GM23248 (cell line): Measurements from ENCODE around the gene KRT14.

Experiments used
- EZH2 ChIP-seq: fragments of 200-600 bp; sonication (generic); IDR thresholded peaks from 2 replicates; pipeline ENCODE4 v1.6.1; 2018; ENCODE audit warnings: antibody characterized with exemption, mild to moderate bottlenecking; ENCODE audit not compliant: insufficient read depth, poor library complexity, severe bottlenecking
- EZH2phosphoT487 ChIP-seq: fragments of 200-600 bp; sonication (generic); IDR thresholded peaks from 2 replicates; pipeline ENCODE4 v1.6.1; 2018; ENCODE audit warnings: antibody characterized with exemption, moderate library complexity, mild to moderate bottlenecking, low read depth; ENCODE audit not compliant: insufficient read depth

DNA sequence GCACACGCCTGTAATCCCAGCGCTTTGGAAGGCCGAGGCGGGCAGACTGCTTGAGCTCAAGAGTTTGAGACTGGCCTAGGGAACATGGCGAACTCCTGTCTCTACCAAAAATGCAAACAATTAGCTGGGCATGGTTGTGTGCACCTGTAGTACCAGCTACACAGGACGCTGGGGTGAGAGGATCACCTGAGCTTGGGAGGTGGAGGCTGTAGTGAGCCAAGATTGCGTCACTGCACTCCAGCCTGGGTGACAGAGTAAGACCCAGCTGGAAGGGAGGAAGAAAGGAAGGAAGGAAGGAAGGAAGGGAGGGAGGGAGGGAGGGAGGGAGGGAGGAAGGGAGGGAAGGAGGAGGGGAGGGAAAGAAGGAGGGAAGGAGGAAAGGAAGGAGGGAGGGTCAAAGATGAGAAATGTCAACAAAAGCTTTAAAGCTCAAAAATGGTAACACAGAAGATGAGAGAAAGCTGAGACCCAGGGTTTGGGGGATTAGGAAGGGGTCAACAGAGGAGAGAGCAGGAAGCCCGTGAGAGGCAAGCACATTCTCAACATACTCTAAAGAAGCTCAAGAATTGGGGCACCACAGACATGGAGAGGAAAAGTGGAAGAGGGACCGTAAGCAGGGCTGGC is 53.6 kb downstream of the KRT14 start:
- no peak for TF ChIP-seq EZH2
- no peak for TF ChIP-seq EZH2phosphoT487
